Progenitor cell of endocrine pancreas (in vitro differentiated cells): ENCODE results near the gene COMMD9. TPM values are rescaled to one million over a fixed set of nuclear protein-coding genes. Genes with fewer than 3 reads are reported as not detected.

ENCODE experiments used
- DNase-seq: peaks from one replicate; pipeline ENCODE4 v3.0.0; 2021; ENCODE audit warnings: low spot score; ENCODE audit not compliant: unreplicated experiment
- H3K27ac Mint-ChIP-seq: 2 replicates; pipeline ENCODE4 v1.8.0; 2021; ENCODE audit warnings: mild to moderate bottlenecking, moderate library complexity, mixed read lengths
- H3K27me3 Mint-ChIP-seq: 2 replicates; pipeline ENCODE4 v1.8.0; 2021; ENCODE audit warnings: mixed read lengths
- H3K36me3 Mint-ChIP-seq: 2 replicates; pipeline ENCODE4 v1.8.0; 2022; ENCODE audit warnings: mixed read lengths; ENCODE audit not compliant: insufficient read depth
- H3K4me1 Mint-ChIP-seq: 2 replicates; pipeline ENCODE4 v1.8.0; 2021; ENCODE audit warnings: low read depth, mixed read lengths
- H3K4me3 Mint-ChIP-seq: 2 replicates; pipeline ENCODE4 v1.8.0; 2021; ENCODE audit warnings: low read depth, mild to moderate bottlenecking, moderate library complexity, mixed read lengths
- H3K9me3 Mint-ChIP-seq: 2 replicates; pipeline ENCODE4 v1.8.0; 2021; ENCODE audit warnings: low read depth, mixed read lengths
- CTCF ChIP-seq: fragments of 200-600 bp; sonication (generic); IDR thresholded peaks from one replicate; pipeline ENCODE4 v1.5.0; 2021; ENCODE audit warnings: antibody characterized with exemption, mild to moderate bottlenecking; ENCODE audit not compliant: unreplicated experiment
- total RNA-seq: library from RNA; stranded (reverse); gene quantifications from 2 replicates; pipeline ENCODE4 v1.2.1, GENCODE V29; 2021

COMMD9 gene
- total RNA-seq, 1 donor from 2014 or later, result 79.7 TPM

- Mint-ChIP-seq H3K36me3 (peaks cover 13% of the 10 kb centered on the region), H3K9me3 (peaks cover 18% of the 10 kb centered on the region), H3K27me3 (no peaks in the 10 kb centered on the region), H3K27ac (no peak overlapping the region), H3K4me3 (no peak overlapping the region), H3K4me1 (peaks cover 9% of the 10 kb centered on the region)
- no peak for TF ChIP-seq CTCF
- DNase-seq, result no peak
These were observed 8.7 kb downstream of the COMMD9 start for GRCh38 chr11:36280531-36280930.

- Mint-ChIP-seq H3K4me3 (no peak overlapping the region), H3K4me1 (peaks cover 9% of the 10 kb centered on the region), H3K27ac (no peak overlapping the region)
These were observed 10.5 kb downstream of the COMMD9 start for GRCh38 chr11:36278531-36279282.

GRCh38 chr11:36274414-36274813, 14.8 kb downstream of the COMMD9 start:
- Mint-ChIP-seq H3K4me1 (no peaks in the 10 kb centered on the region), H3K36me3 (peaks cover 23% of the 10 kb centered on the region), H3K27ac (no peak overlapping the region), H3K4me3 (no peak overlapping the region), H3K27me3 (no peaks in the 10 kb centered on the region), H3K9me3 (no peaks in the 10 kb centered on the region)
- TF ChIP-seq CTCF, result no peak
- DNase-seq, result no peak

More at GRCh38 chr11:36278531-36279282, 10.5 kb downstream of the COMMD9 start:
- peaks cover 18% of the 10 kb centered on the region for H3K9me3 Mint-ChIP-seq
- peaks cover 14% of the 10 kb centered on the region for H3K36me3 Mint-ChIP-seq
- DNase-seq, result no peak
- TF ChIP-seq CTCF, result peak; percentile 24
- no peaks in the 10 kb centered on the region for H3K27me3 Mint-ChIP-seq

GRCh38 chr11:36273110-36273509, 16.1 kb downstream of the COMMD9 start:
- Mint-ChIP-seq H3K4me1 (no peaks in the 10 kb centered on the region), H3K27me3 (no peaks in the 10 kb centered on the region), H3K4me3 (no peak overlapping the region), H3K36me3 (peaks cover 23% of the 10 kb centered on the region), H3K27ac (no peak overlapping the region), H3K9me3 (no peaks in the 10 kb centered on the region)
- no peak for DNase-seq
- TF ChIP-seq CTCF, result no peak

- H3K36me3 Mint-ChIP-seq, result peaks cover 20% of the 10 kb centered on the region
- no peaks in the 10 kb centered on the region for H3K27me3 Mint-ChIP-seq
- H3K9me3 Mint-ChIP-seq, result no peaks in the 10 kb centered on the region
- no peak overlapping the region for H3K4me3 Mint-ChIP-seq
- no peak for DNase-seq
- H3K27ac Mint-ChIP-seq, result no peak overlapping the region
- H3K4me1 Mint-ChIP-seq, result peaks cover 3% of the 10 kb centered on the region
- no peak for TF ChIP-seq CTCF
These were observed 17.3 kb downstream of the COMMD9 start for GRCh38 chr11:36271794-36272407.
